Brain microvascular endothelial cell (primary cell): Measurements from ENCODE around the gene TSKU.

ENCODE experiments used
- DNase-seq: peaks from one replicate; pipeline ENCODE4 v3.0.0-alpha.2; 2020
- H3K27ac ChIP-seq: fragments of 250-450 bp; sonication (Bioruptor Pico); 2 replicates; pipeline ENCODE4 v1.5.1; 2020; ENCODE audit warnings: mild to moderate bottlenecking, moderate library complexity
- H3K27me3 ChIP-seq: fragments of 250-450 bp; sonication (Bioruptor Pico); replicated peaks from 2 replicates; pipeline ENCODE4 v1.5.1; 2020; ENCODE audit warnings: mild to moderate bottlenecking
- H3K36me3 ChIP-seq: fragments of 250-450 bp; sonication (Bioruptor Pico); replicated peaks from 2 replicates; pipeline ENCODE4 v1.5.1; 2020; ENCODE audit warnings: mild to moderate bottlenecking
- H3K4me3 ChIP-seq: 2 replicates; pipeline ENCODE4 v1.5.1; 2011; ENCODE audit warnings: low read depth, mild to moderate bottlenecking, control low read depth, low read length, moderate library complexity
- in situ Hi-C: cut with HindIII; loops from 2 replicates; pipeline ENCODE4 v1.10.0; 2017; ENCODE audit warnings: low sequenced_read_pairs, low pct_ligation_motif_present
- TF ChIP-seq, protein P1 (sequence below): IDR thresholded peaks from 2 replicates; pipeline ENCODE4 v1.5.1; 2011; ENCODE audit warnings: low read depth, mild to moderate bottlenecking, moderate library complexity, low read length, control low read depth, inconsistent platforms; ENCODE audit errors: missing control alignments

TSKU gene

DNA sequence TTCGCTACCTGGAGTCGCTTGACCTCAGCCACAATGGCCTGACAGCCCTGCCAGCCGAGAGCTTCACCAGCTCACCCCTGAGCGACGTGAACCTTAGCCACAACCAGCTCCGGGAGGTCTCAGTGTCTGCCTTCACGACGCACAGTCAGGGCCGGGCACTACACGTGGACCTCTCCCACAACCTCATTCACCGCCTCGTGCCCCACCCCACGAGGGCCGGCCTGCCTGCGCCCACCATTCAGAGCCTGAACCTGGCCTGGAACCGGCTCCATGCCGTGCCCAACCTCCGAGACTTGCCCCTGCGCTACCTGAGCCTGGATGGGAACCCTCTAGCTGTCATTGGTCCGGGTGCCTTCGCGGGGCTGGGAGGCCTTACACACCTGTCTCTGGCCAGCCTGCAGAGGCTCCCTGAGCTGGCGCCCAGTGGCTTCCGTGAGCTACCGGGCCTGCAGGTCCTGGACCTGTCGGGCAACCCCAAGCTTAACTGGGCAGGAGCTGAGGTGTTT, 12.8 kb downstream of the TSKU start:
- H3K27me3 ChIP-seq, result no peaks in the 10 kb centered on the region
- no peak overlapping the region for H3K27ac ChIP-seq
- DNase-seq, result no peak
- TF ChIP-seq, protein P1, sequence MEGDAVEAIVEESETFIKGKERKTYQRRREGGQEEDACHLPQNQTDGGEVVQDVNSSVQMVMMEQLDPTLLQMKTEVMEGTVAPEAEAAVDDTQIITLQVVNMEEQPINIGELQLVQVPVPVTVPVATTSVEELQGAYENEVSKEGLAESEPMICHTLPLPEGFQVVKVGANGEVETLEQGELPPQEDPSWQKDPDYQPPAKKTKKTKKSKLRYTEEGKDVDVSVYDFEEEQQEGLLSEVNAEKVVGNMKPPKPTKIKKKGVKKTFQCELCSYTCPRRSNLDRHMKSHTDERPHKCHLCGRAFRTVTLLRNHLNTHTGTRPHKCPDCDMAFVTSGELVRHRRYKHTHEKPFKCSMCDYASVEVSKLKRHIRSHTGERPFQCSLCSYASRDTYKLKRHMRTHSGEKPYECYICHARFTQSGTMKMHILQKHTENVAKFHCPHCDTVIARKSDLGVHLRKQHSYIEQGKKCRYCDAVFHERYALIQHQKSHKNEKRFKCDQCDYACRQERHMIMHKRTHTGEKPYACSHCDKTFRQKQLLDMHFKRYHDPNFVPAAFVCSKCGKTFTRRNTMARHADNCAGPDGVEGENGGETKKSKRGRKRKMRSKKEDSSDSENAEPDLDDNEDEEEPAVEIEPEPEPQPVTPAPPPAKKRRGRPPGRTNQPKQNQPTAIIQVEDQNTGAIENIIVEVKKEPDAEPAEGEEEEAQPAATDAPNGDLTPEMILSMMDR, result no peak
- in situ Hi-C loops, result no loop called here
- H3K36me3 ChIP-seq, result peaks cover 14% of the 10 kb centered on the region
- no peak overlapping the region for H3K4me3 ChIP-seq

DNA sequence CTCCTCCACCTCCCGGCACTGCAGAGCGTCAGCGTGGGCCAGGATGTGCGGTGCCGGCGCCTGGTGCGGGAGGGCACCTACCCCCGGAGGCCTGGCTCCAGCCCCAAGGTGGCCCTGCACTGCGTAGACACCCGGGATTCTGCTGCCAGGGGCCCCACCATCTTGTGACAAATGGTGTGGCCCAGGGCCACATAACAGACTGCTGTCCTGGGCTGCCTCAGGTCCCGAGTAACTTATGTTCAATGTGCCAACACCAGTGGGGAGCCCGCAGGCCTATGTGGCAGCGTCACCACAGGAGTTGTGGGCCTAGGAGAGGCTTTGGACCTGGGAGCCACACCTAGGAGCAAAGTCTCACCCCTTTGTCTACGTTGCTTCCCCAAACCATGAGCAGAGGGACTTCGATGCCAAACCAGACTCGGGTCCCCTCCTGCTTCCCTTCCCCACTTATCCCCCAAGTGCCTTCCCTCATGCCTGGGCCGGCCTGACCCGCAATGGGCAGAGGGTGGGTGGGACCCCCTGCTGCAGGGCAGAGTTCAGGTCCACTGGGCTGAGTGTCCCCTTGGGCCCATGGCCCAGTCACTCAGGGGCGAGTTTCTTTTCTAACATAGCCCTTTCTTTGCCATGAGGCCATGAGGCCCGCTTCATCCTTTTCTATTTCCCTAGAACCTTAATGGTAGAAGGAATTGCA, 13.5 kb downstream of the TSKU start:
- Histone ChIP-seq H3K27ac (no peak overlapping the region), H3K36me3 (peaks cover 14% of the 10 kb centered on the region), H3K4me3 (no peak overlapping the region), H3K27me3 (no peaks in the 10 kb centered on the region)
- TF ChIP-seq, protein P1, result no peak
- DNase-seq, result no peak
- in situ Hi-C loops, result no loop called here

DNA sequence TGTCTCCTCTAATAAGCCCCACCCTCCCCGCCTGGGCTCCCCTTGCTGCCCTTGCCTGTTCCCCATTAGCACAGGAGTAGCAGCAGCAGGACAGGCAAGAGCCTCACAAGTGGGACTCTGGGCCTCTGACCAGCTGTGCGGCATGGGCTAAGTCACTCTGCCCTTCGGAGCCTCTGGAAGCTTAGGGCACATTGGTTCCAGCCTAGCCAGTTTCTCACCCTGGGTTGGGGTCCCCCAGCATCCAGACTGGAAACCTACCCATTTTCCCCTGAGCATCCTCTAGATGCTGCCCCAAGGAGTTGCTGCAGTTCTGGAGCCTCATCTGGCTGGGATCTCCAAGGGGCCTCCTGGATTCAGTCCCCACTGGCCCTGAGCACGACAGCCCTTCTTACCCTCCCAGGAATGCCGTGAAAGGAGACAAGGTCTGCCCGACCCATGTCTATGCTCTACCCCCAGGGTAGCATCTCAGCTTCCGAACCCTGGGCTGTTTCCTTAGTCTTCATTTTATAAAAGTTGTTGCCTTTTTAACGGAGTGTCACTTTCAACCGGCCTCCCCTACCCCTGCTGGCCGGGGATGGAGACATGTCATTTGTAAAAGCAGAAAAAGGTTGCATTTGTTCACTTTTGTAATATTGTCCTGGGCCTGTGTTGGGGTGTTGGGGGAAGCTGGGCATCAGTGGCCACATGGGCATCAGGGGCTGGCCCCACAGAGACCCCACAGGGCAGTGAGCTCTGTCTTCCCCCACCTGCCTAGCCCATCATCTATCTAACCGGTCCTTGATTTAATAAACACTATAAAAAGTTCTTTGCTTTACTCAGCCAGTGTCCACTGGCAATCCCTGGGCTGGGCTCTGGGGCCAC, 14.4 kb downstream of the TSKU start:
- no peak overlapping the region for H3K27ac ChIP-seq
- DNase-seq, result no peak
- in situ Hi-C loops, result no loop called here
- no peak overlapping the region for H3K4me3 ChIP-seq
- H3K27me3 ChIP-seq, result no peaks in the 10 kb centered on the region
- TF ChIP-seq, protein P1, result no peak
- H3K36me3 ChIP-seq, result peaks cover 14% of the 10 kb centered on the region

DNA sequence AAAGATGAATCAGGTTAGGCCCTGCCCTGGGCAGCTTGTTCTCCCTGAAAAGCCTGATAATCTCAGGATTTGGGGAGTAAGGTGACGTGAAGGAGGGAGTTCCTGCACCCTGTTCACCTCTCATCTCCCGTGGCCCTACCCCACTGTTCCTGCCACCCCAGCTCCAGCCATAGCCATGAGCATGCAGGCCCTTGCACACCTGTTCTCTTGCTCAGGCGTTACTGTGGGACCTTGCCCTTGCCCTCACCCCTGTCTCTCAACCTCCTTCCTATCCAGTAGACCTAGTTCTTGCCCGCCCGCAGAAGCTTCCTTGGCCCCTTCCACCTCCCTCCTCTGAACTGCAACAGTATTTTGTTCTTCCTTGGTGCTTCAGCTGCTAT, 15.0 kb downstream of the TSKU start:
- Histone ChIP-seq H3K4me3 (no peak overlapping the region), H3K36me3 (peaks cover 14% of the 10 kb centered on the region), H3K27me3 (no peaks in the 10 kb centered on the region), H3K27ac (no peak overlapping the region)
- TF ChIP-seq, protein P1, result no peak
- no peak for DNase-seq
- in situ Hi-C loops, result no loop called here

DNA sequence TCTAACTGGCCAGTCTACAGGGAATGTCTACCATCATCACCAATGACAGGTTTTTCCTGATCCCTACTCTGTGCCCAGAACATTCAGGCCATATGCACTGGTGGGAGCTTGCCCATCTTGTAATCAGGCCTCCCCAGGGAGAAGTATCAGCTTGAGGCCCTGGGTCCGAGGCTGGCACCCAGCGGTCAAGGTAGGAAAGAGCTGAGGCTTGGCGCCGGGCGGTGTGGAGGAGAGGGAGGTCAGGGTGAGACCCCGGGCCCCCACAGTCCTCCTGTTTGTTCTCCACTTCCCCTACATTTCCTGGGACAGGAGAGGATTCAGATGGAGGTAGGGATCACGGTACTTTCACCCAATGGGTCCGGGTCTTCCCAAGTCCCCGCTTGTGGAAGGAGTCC, 15.5 kb downstream of the TSKU start:
- in situ Hi-C loops, result no loop called here
- H3K4me3 ChIP-seq, result no peak overlapping the region
- TF ChIP-seq, protein P1, result no peak
- no peaks in the 10 kb centered on the region for H3K27me3 ChIP-seq
- no peak for DNase-seq
- peaks cover 14% of the 10 kb centered on the region for H3K36me3 ChIP-seq
- no peak overlapping the region for H3K27ac ChIP-seq
